H9 (cell line): ENCODE results near the gene MOB3C. TPM values are rescaled to one million over a fixed set of nuclear protein-coding genes. Genes with fewer than 3 reads are reported as not detected.

Experiments
- DNase-seq: peaks from one replicate; pipeline ENCODE4 v3.0.0-alpha.2; 2017
- H2AFZ ChIP-seq: one replicate; pipeline ENCODE4 v1.6.1; 2013; ENCODE audit warnings: mild to moderate bottlenecking, low read length, control low read depth, moderate library complexity
- H2AK5ac ChIP-seq: 2 replicates; pipeline ENCODE4 v1.6.1; 2013; ENCODE audit warnings: low read length, control low read depth, mixed read lengths; ENCODE audit not compliant: insufficient read length
- H2BK120ac ChIP-seq: one replicate; pipeline ENCODE4 v1.6.1; 2013; ENCODE audit warnings: low read depth, mild to moderate bottlenecking, low read length, control low read depth, inconsistent platforms; ENCODE audit not compliant: poor library complexity, severe bottlenecking
- H2BK12ac ChIP-seq: 2 replicates; pipeline ENCODE4 v1.6.1; 2013; ENCODE audit warnings: low read length, control low read depth, mixed read lengths, low read depth; ENCODE audit not compliant: insufficient read length
- H2BK15ac ChIP-seq: 2 replicates; pipeline ENCODE4 v1.6.1; 2013; ENCODE audit warnings: low read depth, low read length, control low read depth
- H2BK20ac ChIP-seq: one replicate; pipeline ENCODE4 v1.6.1; 2013; ENCODE audit warnings: low read depth, mild to moderate bottlenecking, low read length, control low read depth, inconsistent platforms; ENCODE audit not compliant: poor library complexity, severe bottlenecking
- H2BK5ac ChIP-seq: 2 replicates; pipeline ENCODE4 v1.6.1; 2013; ENCODE audit warnings: low read length, control low read depth, mixed read lengths; ENCODE audit not compliant: insufficient read length
- H3K14ac ChIP-seq: 2 replicates; pipeline ENCODE4 v1.6.1; 2013; ENCODE audit warnings: low read length, control low read depth; ENCODE audit not compliant: insufficient read depth
- H3K18ac ChIP-seq: 2 replicates; pipeline ENCODE4 v1.6.1; 2013; ENCODE audit warnings: low read depth, mild to moderate bottlenecking, mixed read lengths, low read length, control low read depth; ENCODE audit not compliant: insufficient read length
- H3K23ac ChIP-seq: 2 replicates; pipeline ENCODE4 v1.6.1; 2013; ENCODE audit warnings: low read length, control low read depth, mixed read lengths, low read depth; ENCODE audit not compliant: insufficient read length
- H3K23me2 ChIP-seq: 2 replicates; pipeline ENCODE4 v1.6.1; 2013; ENCODE audit warnings: low read depth, mild to moderate bottlenecking, mixed read lengths, low read length, control low read depth; ENCODE audit not compliant: insufficient read length, poor library complexity, severe bottlenecking
- H3K27ac ChIP-seq: 2 replicates; pipeline ENCODE4 v1.5.1; 2013; ENCODE audit warnings: low read length, control low read depth, mixed read lengths, low read depth; ENCODE audit not compliant: insufficient read length
- H3K27me3 ChIP-seq: 2 replicates; pipeline ENCODE4 v1.6.1; 2013; ENCODE audit warnings: low read length, control low read depth, inconsistent platforms; ENCODE audit not compliant: insufficient read depth
- H3K4ac ChIP-seq: 2 replicates; pipeline ENCODE4 v1.6.1; 2013; ENCODE audit warnings: low read depth, mild to moderate bottlenecking, control low read depth, inconsistent platforms, low read length, moderate library complexity
- H3K4me1 ChIP-seq: 2 replicates; pipeline ENCODE4 v1.6.1; 2013; ENCODE audit warnings: low read length, control low read depth, inconsistent platforms; ENCODE audit not compliant: insufficient read depth
- H3K4me2 ChIP-seq: 2 replicates; pipeline ENCODE4 v1.6.1; 2013; ENCODE audit warnings: low read length, control low read depth, mixed read lengths; ENCODE audit not compliant: insufficient read length, insufficient read depth
- H3K56ac ChIP-seq: 2 replicates; pipeline ENCODE4 v1.6.1; 2013; ENCODE audit warnings: low read depth, mild to moderate bottlenecking, mixed read lengths, low read length, control low read depth; ENCODE audit not compliant: insufficient read length
- H3K79me1 ChIP-seq: 2 replicates; pipeline ENCODE4 v1.6.1; 2013; ENCODE audit warnings: low read depth, mild to moderate bottlenecking, moderate library complexity, low read length, control low read depth, inconsistent platforms; ENCODE audit not compliant: insufficient read depth, poor library complexity, severe bottlenecking
- H3K79me2 ChIP-seq: 2 replicates; pipeline ENCODE4 v1.6.1; 2013; ENCODE audit warnings: low read length, control low read depth, inconsistent platforms; ENCODE audit not compliant: insufficient read depth
- H3K9ac ChIP-seq: 2 replicates; pipeline ENCODE4 v1.6.1; 2013; ENCODE audit warnings: low read length, control low read depth, mixed read lengths; ENCODE audit not compliant: insufficient read length; ENCODE audit errors: extremely low read depth
- H3K9me3 ChIP-seq: one replicate; pipeline ENCODE4 v1.6.1; 2013; ENCODE audit warnings: low read depth, low read length, inconsistent platforms; ENCODE audit not compliant: control insufficient read depth
- H3T11ph ChIP-seq: one replicate; pipeline ENCODE4 v1.6.1; 2013; ENCODE audit warnings: mild to moderate bottlenecking, low read length, control low read depth, inconsistent platforms
- H4K20me1 ChIP-seq: one replicate; pipeline ENCODE4 v1.6.1; 2013; ENCODE audit not compliant: control insufficient read depth, insufficient read length, insufficient read depth
- H4K5ac ChIP-seq: 2 replicates; pipeline ENCODE4 v1.6.1; 2013; ENCODE audit warnings: low read depth, mild to moderate bottlenecking, mixed read lengths, low read length, control low read depth; ENCODE audit not compliant: insufficient read length
- H4K8ac ChIP-seq: replicated peaks from 2 replicates; pipeline ENCODE4 v1.6.1; 2013; ENCODE audit warnings: low read length, control low read depth, mixed read lengths, low read depth; ENCODE audit not compliant: insufficient read length
- H4K91ac ChIP-seq: 2 replicates; pipeline ENCODE4 v1.6.1; 2013; ENCODE audit warnings: low read depth, mild to moderate bottlenecking, moderate library complexity, mixed read lengths, low read length, control low read depth; ENCODE audit not compliant: insufficient read length
- H3K27ac Mint-ChIP-seq, 3 experiments: 2 replicates in 2 of 3; 3 replicates in 1 of 3; pipeline ENCODE4 v1.8.0; 2020 to 2021; ENCODE audit warnings: mixed read lengths in 3 of 3, mild to moderate bottlenecking in 1 of 3, moderate library complexity in 1 of 3
- H3K27me3 Mint-ChIP-seq: 2 replicates; pipeline ENCODE4 v1.8.0; 2021; ENCODE audit warnings: low read depth, mild to moderate bottlenecking, moderate library complexity, mixed read lengths
- H3K36me3 Mint-ChIP-seq, 3 experiments: 2 replicates in 2 of 3; 3 replicates in 1 of 3; pipeline ENCODE4 v1.8.0; 2020 to 2021; ENCODE audit warnings: low read depth in 3 of 3, mixed read lengths in 3 of 3; ENCODE audit not compliant: insufficient read depth in 1 of 3
- H3K4me1 Mint-ChIP-seq, 2 experiments: 2 replicates each; pipeline ENCODE4 v1.8.0; 2020; ENCODE audit warnings: mixed read lengths in 2 of 2
- H3K4me3 Mint-ChIP-seq, 2 experiments: 2 replicates in 1 of 2; 3 replicates in 1 of 2; pipeline ENCODE4 v1.8.0; 2020 to 2021; ENCODE audit warnings: mild to moderate bottlenecking in 2 of 2, mixed read lengths in 2 of 2, moderate library complexity in 1 of 2
- H3K9me3 Mint-ChIP-seq, 2 experiments: 2 replicates in 1 of 2; 3 replicates in 1 of 2; pipeline ENCODE4 v1.8.0; 2020; ENCODE audit warnings: mild to moderate bottlenecking in 2 of 2, mixed read lengths in 2 of 2, moderate library complexity in 1 of 2
- WGBS: extraction: QIAGEN DNeasy Blood & Tissue Kit; methylation state at CpG from one replicate; pipeline ENCODE4 v1.1.7; 2013; ENCODE audit warnings: missing lambda C conversion rate, low lambda C conversion rate, mixed read lengths; ENCODE audit not compliant: insufficient read length; ENCODE audit errors: extremely low coverage; 5-methylcytosine and 5-hydroxymethylcytosine counted together
- total RNA-seq: library from RNA; stranded (reverse); gene quantifications from 2 replicates; pipeline ENCODE4 v1.2.1, GENCODE V29; 2021
- TF ChIP-seq, protein P1 (sequence below): fragments of 200-600 bp; sonication (generic); conservative IDR thresholded peaks from 3 replicates; pipeline ENCODE4 v1.8.0; 2021; ENCODE audit warnings: antibody characterized with exemption, mild to moderate bottlenecking

The MOB3C gene
- total RNA-seq, 1 experiment from 2014 or later, result 3.2 TPM

DNA sequence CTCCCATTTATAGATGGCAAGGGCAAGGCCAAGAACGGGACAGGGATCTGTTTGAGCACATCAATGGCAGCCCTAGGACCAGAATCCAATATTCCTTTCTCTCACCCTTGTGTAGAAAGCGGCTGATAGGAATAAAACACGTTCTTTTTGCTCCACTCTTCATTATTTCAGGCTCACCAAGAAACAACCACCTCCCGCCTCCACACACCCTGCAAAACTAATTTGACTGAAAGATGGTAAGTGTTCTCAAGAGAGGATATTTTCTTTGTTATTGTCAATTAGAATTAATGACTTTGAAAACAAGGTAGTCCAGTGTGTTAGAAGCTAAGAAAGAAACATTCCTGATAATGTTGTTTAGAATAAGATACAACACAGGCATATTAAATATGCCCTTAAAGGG is 53.3 kb downstream of the MOB3C start:
- no peak overlapping the region for H3K4me3 Mint-ChIP-seq
- TF ChIP-seq, protein P1, sequence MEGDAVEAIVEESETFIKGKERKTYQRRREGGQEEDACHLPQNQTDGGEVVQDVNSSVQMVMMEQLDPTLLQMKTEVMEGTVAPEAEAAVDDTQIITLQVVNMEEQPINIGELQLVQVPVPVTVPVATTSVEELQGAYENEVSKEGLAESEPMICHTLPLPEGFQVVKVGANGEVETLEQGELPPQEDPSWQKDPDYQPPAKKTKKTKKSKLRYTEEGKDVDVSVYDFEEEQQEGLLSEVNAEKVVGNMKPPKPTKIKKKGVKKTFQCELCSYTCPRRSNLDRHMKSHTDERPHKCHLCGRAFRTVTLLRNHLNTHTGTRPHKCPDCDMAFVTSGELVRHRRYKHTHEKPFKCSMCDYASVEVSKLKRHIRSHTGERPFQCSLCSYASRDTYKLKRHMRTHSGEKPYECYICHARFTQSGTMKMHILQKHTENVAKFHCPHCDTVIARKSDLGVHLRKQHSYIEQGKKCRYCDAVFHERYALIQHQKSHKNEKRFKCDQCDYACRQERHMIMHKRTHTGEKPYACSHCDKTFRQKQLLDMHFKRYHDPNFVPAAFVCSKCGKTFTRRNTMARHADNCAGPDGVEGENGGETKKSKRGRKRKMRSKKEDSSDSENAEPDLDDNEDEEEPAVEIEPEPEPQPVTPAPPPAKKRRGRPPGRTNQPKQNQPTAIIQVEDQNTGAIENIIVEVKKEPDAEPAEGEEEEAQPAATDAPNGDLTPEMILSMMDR, result no peak
- Histone ChIP-seq H3T11ph (no peak overlapping the region), H3K23ac (no peak overlapping the region), H4K5ac (no peak overlapping the region), H4K91ac (no peak overlapping the region), H3K18ac (no peak overlapping the region), H2BK15ac (no peak overlapping the region), H2BK120ac (no peak overlapping the region), H3K4me2 (no peak overlapping the region), H2AFZ (no peak overlapping the region), H3K27me3 (no peaks in the 10 kb centered on the region), H4K20me1 (no peaks in the 10 kb centered on the region), H2BK5ac (no peak overlapping the region), H3K9me3 (no peaks in the 10 kb centered on the region), H2BK20ac (no peak overlapping the region), H3K4me1 (no peaks in the 10 kb centered on the region), H3K79me2 (no peaks in the 10 kb centered on the region), H3K27ac (no peak overlapping the region), H2BK12ac (no peak overlapping the region), H3K56ac (no peak overlapping the region), H3K23me2 (no peaks in the 10 kb centered on the region), H3K14ac (no peak overlapping the region), H3K4ac (no peak overlapping the region), H3K79me1 (no peaks in the 10 kb centered on the region), H3K9ac (no peak overlapping the region), H4K8ac (no peak overlapping the region), H2AK5ac (no peak overlapping the region)
- no peak overlapping the region for H3K27ac Mint-ChIP-seq
- no peaks in the 10 kb centered on the region for H3K27me3 Mint-ChIP-seq
- DNase-seq, result no peak
- no peaks in the 10 kb centered on the region for H3K9me3 Mint-ChIP-seq
- peaks cover 3 to 9% of the 10 kb centered on the region in 2 experiments for H3K4me1 Mint-ChIP-seq
- WGBS, result no CpG with 5 or more reads among the region's 4 CpGs
- H3K36me3 Mint-ChIP-seq, result peaks cover 0 to 6% (median 3%) of the 10 kb centered on the region in 3 experiments; a peak in 2 of 7 replicates
